ENCODE results near the gene FOXL3.
"Not testable (repeated sequence)": the region's sequence is repeated elsewhere in the genome, so short reads cannot be mapped to it uniquely, and the experiment has no call there.

Gene FOXL3

DNA sequence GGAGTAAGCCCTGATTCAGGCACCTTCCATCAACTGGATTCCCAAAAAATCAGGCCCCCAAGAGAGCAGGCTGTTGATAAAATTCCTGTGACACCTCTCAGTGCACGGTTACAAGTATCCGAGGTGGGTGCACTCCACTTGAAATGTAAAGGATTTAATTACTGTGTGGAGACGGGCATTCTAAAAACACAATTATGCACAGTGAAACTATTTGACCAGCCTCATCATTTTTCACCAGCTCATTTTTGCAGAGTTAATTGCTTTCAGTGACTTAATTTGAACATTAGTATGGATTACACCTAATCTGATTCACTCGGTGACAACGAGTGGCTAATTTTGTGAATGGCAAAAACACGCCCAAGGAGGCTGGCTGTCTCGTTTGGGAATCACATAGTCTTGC lies 2.3 kb downstream of the FOXL3 start:
- no peak for DNase-seq

DNA sequence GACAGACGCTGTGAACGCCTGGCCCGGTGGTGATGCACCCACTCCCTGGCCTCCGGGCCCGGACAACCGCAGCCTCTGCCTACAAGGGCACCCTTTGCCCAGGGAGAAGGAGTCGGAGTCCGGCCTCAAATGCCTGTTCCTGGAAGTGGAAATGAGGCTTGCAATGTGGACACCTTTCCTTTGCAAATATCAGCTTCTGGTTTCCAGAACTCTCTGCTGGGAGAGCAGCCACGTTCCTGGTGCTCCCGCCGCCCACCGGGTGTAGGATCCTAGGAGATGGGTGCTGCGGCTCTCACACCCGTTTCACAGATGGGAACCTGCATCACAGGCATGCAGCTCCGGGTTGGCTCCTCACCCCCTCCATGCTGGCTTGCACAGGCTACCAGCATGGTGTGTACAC lies 2.9 kb downstream of the FOXL3 start:
- no peak for DNase-seq

- no peak for DNase-seq
Measured at GRCh38 chr7:293681-294439, 3.9 kb downstream of the FOXL3 start.

- DNase-seq = no peak
Measured at GRCh38 chr7:294440-295154, 4.6 kb downstream of the FOXL3 start.

GRCh38 chr7:295155-296154 lies 5.5 kb downstream of the FOXL3 start:
- no peak for DNase-seq

GRCh38 chr7:296373-296945 lies 6.5 kb downstream of the FOXL3 start:
- DNase-seq = no peak

GRCh38 chr7:297141-297540 lies 7.2 kb downstream of the FOXL3 start:
- not testable (repeated sequence) for DNase-seq

- DNase-seq = no peak
Measured at GRCh38 chr7:297611-298374, 7.8 kb downstream of the FOXL3 start.

GRCh38 chr7:298375-298702 lies 8.4 kb downstream of the FOXL3 start:
- no peak for DNase-seq

GRCh38 chr7:298743-299142 lies 8.8 kb downstream of the FOXL3 start:
- DNase-seq = no peak

DNA sequence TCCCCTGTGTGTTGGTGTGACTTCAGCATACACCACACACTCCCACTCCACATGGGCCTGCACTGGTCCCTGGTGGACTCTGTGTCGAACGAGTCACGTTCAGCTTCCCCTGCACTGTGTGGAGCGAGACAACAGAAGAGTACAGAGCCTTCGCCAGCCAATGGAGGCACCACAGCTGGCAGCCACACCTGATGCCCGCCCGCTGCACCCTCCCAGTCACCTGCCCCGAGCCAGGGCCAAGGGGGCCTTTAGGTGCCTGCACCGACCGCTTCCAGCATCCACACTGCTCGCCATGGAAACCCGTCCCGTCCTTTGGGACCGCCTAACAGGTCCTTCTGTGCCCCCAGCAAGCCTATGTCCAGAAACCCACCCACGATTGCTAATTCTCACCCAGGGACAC lies 9.2 kb downstream of the FOXL3 start:
- DNase-seq = no peak

DNA sequence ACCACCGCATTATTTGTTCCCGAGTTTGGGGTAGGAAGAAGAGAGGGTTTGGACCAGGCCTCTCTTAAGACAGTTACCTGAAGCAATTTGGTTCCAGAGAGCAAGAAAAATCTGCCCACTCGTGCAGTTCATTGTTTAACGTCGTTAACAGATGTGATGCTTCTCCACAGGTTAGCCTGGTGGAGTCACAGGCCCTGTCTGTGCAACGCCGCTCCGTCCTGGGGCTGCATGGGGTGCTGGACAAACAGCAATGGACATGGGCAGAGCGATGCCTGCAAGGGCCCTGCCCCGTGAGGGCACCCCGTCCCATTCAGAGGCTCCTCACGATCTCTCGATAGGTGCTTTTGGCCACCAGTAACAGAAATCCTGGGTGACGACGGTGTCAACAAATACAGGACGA lies 9.7 kb downstream of the FOXL3 start:
- no peak for DNase-seq

DNA sequence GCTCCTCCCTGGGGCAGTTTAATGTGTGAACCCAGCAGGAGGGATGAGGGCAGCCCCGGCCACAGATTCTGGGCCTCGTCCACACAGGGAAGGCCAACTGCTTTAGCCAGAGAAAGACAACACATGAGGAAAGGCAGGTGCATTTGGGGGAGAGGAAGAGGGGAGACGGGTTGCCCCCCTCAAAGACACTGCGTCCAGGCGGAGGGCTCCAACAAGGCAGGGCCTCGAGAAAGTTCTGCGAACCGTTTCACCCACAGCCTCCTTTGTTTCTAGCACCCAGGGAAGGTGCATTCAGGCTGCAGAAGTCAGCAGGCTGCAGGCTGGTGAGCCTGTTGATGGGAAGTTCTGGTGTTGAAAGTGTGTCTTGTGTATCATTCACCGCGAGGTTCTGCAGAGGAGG lies 10.1 kb downstream of the FOXL3 start:
- DNase-seq = no peak

DNA sequence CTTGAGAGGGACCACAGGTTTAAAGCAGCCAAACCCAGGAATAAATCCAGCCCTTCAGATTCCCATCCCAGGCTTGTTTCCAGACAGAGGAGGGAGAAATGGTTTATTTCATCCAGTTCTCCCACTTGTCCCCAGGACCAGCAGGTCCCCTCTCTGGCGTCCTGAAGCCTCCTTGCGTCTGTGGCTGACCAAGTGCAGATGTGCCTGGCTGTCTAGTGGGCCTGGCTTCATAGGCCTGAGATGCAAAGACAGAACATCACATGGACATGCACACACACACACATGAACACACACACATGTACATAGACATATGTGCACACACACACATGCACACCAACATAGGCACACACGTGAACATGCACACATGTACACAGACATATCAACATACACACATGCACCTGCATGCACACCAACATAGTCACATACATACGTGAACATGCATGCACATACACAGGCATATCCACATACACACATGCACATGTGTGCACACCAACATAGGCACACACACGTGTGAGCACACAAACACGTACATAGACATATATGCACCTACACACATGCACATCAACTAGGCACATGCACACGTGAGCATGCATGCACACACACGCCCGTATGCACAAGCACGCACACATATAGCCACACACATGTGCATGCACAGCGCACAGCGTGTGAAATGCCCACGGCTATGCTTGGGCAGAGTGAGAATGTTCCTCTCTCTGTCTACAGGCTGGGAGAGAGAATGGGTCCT lies 10.7 kb downstream of the FOXL3 start:
- no peak for DNase-seq

- DNase-seq = no peak
Measured at GRCh38 chr7:301291-302053, 11.5 kb downstream of the FOXL3 start.

GRCh38 chr7:302054-302992 lies 12.4 kb downstream of the FOXL3 start:
- DNase-seq = no peak

DNA sequence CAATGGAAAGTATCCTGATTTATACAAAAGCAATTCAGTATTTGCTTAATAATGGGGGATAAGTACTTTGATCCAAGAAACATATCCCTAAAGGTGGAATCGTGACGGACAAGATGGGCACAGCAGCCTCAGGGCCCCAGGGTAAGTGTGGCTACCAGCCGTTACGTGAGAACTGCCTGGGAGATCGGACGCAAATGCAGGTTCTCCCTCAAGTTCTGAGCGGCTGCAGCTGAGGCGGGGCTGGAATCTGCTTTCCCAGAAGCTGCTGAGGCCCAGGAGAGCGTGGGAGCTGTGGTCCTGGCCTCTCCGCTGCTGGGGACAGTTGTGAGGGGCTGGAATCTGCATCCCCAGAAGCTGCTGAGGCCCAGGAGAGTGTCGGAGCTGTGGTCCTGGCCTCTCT lies 13.5 kb downstream of the FOXL3 start:
- DNase-seq = no peak

GRCh38 chr7:303884-304573 lies 14.1 kb downstream of the FOXL3 start:
- no peak for DNase-seq
